HG03558 (cell line): Measurements from ENCODE around the gene RAPGEF2.
"Not testable (repeated sequence)": the region's sequence is repeated elsewhere in the genome, so short reads cannot be mapped to it uniquely, and the experiment has no call there.

Source experiments
- ATAC-seq: cut with Tn5 transposase; IDR thresholded peaks from one replicate; pipeline ENCODE4 v1.9.1; 2021; ENCODE audit warnings: moderate number of reproducible peaks; ENCODE audit not compliant: unreplicated experiment; ENCODE audit errors: extremely low read depth

RAPGEF2 gene

DNA sequence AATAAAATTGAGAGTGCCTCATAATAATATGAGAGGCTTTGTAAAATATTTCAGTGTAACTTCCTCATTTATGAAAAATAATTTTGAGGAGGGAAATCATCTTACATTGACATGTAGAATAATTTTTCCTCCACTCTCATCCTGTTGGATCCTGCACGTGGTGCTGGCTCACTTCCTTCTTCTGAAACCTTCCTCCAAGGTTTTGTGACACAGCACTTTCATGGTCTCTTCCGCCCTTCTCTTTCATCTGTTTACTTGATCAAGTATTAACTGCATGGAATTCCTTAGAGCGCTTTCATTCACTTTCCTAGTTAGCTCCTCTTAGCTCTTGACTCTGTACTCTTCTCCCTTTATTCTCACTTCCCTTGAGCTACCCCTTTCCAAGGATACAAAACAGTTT, 246.5 kb downstream of the RAPGEF2 start:
- ATAC-seq, result no peak

DNA sequence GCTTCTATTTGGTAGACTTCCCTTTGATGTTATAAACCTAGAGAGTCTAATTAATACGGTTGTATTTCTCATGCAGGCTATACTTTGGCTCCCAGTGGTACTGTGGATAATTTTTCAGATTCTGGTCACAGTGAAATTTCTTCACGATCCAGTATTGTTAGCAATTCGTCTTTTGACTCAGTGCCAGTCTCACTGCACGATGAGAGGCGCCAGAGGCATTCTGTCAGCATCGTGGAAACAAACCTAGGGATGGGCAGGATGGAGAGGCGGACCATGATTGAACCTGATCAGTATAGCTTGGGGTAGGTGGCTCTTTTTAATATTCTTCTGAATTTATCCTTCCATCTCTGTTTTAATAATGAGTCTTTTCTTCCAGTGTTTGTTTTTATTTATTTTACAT, 249.7 kb downstream of the RAPGEF2 start:
- ATAC-seq, result no peak

DNA sequence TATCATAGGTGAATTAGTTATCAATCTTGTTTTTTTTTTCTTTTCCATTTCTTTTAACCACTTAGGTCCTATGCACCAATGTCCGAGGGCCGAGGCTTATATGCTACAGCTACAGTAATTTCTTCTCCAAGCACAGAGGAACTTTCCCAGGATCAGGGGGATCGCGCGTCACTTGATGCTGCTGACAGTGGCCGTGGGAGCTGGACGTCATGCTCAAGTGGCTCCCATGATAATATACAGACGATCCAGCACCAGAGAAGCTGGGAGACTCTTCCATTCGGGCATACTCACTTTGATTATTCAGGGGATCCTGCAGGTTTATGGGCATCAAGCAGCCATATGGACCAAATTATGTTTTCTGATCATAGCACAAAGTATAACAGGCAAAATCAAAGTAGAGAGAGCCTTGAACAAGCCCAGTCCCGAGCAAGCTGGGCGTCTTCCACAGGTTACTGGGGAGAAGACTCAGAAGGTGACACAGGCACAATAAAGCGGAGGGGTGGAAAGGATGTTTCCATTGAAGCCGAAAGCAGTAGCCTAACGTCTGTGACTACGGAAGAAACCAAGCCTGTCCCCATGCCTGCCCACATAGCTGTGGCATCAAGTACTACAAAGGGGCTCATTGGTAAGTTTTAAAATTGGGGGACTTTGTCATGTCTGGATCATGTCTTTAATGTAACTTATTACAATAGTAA, 250.7 kb downstream of the RAPGEF2 start:
- ATAC-seq, result no peak

DNA sequence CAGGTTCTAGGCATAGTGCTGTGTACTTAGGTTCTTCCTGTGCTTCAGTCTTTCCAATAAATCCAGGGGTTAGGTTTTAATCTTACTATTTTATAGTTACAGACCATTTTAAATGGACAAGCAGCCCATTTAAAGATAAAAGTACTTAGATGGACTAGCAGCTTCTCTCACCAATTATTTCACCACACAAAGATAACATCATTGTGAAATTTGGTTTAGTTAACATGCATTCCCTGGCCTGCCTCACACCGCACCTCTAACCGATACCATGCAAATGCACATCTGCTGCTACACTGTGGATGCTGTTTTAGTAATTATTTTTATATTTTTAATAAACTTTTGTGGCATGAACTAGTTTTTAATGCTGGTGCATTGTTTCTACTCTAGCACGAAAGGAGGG, 252.6 kb downstream of the RAPGEF2 start:
- ATAC-seq, result no peak

DNA sequence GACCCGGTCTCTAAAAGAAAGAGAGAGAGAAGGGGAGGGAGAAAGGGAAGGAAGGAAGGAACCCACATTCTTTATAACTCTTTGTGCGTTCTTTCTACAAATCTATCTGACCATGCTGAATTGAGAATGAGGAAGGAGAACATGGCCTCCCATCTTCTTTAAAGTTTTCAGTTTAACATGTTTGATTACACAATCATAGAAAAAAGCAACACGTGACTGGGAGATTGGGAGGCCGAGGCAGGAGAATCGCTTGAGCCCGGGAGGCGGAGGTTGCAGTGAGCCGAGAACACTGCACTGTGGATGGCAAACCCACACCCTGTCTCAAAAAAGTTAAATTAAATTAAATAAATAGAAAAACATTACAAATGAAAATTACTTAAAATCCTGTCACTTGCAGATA, 254.5 kb downstream of the RAPGEF2 start:
- ATAC-seq, result no peak

DNA sequence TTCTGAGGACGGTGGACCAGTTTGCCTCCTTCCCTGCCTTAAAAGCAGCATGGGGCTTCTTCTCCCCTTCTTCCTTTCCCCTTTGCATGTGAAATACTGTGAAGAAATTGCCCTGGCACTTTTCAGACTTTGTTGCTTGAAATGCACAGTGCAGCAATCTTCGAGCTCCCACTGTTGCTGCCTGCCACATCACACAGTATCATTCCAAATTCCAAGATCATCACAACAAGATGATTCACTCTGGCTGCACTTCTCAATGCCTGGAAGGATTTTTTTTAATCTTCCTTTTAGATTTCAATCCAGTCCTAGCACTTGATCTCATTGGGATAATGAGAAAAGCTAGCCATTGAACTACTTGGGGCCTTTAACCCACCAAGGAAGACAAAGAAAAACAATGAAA, 255.3 kb downstream of the RAPGEF2 start:
- no peak for ATAC-seq

DNA sequence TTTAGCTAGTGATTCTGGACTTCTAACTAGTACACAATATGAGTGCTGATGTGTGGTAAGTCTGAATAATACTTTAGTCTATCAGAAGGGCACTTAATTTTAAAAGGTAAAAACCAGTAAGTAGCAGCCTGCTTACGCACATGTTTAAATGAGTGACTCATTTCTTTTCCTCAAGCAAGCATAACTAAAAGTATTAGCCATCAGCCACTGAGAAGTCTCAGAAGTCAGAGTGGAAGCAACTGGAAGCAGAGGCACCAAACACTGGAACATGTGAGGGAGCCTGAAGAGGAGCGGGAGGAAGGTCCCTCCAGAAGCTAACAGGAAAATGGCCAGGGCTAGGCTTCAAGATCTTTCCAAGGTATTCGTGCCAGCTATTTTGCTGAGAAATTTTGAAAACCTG, 257.7 kb downstream of the RAPGEF2 start:
- ATAC-seq, result no peak

DNA sequence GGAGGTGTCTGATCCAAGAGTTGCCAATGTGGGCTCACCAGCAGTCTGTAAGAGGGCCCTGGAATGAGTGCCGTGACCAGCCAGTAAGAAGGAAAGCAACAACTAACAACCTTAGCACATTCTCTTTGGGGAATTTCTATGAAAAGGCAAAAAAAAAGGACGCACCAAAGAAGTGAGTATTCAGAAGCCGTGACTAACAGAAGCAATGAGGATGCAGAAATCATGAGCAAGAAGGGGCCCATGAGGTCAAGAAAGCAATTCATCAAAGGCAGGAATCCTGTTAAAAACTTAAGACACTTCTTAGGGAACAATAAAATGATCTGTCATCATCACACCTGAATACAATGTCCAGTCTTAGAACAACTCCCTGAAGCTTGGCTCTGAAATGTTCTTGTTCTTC, 260.5 kb downstream of the RAPGEF2 start:
- ATAC-seq, result no peak

DNA sequence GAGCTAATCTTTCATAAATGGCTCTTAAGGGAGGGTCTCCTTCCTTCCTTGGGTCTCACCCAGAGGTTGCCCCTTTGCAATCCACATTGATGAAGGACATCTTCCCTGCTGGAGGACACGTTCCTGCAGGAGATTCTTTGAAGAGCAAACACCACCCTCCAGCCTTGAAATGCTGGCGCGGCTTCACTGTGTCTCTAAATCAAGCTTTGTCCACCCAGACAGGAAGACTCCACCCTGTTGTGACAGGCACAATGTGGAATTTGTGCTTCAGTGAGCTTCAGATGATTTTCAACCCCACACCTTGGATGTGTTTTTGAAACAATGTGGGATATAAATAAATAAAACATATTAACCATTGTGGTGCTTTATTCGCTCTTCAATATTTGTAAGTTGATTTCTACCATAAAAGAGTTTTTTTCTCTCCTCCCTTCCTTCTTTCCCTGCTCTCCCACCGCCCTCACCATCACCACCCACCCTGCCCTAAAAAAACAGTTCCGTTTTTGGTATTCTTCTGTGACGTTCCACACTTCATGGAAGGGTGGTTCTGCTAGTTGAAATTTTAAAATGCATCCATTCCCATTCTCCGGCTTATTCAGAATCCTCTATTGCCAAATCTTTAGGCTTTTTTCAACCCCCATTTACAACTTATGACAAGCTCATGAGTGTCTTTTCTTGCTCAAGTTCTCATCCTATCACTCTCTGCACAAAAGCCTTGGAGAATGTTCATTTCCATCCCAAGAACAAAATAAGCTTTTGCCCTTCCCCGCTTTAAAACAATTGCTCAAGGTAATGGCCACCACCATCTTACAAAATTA, 264.3 kb downstream of the RAPGEF2 start:
- no peak for ATAC-seq

DNA sequence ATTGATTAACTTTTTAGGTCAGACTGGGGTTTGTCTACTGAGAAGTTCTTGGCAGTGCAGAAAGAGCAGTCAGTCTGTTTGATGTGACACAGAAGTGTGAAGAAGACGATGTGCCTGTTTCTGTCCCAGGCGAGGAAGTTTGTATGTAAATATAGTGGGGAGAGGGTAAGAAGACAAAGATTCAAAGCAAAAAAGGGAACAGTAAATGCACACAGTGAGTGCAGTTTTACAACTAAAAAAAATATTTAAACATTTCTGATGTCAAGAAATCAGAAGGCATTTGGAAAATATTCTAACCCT, 264.9 kb downstream of the RAPGEF2 start:
- no peak for ATAC-seq

DNA sequence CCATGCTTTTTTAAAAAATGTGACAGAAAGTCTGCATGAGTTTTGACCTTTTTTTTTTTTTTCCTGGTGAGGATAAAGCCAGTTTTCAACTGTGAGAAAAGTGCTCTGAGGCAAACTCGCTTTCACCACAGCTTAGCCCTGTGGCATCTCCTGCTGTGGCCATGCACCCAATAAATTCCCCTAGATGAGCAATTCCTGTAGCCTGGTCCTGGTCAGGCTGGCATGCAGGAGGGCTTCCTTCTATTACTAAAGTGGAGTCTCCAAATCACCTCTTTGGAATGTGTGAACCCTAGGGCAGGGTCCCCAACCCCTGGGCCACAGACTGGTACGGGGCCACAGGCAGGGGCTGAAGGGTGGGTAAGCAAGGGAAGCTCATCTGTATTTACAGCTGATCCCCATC, 265.4 kb downstream of the RAPGEF2 start:
- ATAC-seq, result no peak

DNA sequence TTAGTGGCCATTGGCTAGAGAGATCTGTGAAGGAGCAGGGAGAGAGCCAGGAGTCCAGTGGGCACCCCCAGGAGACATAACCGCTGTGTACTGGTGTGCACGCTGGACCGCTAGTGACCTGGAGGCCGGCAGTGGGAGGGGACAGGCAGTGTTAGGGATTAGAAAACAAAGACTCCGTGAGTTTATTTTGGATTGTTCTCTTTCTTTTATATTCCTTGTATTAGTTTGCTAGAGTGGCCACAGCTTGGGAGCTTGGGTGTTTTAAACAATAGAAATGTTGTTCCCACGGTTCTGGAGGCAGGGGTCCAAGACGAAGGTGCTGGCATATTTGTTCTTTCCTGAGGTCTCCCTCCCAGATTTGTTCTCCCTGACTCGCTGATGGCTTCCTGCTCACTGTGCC, 266.4 kb downstream of the RAPGEF2 start:
- ATAC-seq, result no peak

DNA sequence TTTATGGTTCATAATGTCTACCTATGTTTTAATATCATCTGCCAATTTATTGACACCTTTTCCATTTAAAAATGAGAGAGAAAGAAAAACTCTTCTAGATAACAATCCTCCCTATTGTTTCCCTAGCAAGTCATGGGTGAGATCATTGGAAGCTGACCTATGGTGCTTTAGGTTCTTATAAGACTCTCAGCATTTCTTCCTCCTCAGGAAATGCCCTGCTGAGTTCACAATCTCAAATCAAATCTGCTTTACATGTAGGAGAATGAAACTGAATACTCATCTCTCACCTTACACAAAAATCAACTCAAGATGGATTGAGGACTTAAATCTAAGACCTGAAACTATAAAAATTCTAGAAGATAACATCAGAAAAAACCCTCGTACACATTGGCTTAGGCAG, 267.4 kb downstream of the RAPGEF2 start:
- no peak for ATAC-seq

DNA sequence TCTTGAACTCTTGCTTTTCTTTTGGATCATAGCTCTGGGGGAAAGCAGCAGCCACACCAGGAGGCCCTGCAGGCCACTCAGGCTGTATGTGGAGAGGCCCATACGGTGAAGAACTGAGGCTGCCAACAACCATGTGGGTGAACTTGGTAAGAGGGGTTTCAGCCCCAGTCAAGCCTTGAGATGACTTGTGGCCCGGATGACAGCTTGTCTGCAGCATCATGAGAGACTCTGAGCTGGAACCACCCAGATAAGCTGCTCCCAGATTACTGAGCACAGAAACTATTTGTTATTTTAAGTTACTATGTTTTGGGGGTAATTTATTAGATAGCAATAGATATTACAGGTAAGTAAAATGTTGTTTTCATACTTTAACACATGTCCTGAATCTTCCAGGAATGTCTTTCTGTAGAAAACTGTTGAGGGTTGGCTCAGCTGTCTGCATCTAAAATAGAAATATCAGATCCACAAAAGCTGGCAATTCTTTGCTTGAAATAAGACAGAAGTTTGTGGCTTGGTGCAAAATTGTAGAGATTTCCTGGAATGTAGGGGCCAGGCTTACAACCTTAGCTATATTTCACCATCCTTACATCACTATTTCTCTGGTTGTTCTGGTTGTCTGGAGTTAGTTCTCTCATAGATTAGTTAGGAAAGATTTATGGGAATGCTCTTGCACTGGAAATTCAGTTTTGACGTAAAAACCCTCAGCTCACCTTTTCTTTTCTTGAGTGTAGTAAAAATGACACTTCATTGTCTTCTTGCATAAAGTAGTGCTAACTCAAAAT, 272.1 kb downstream of the RAPGEF2 start:
- ATAC-seq, result no peak

DNA sequence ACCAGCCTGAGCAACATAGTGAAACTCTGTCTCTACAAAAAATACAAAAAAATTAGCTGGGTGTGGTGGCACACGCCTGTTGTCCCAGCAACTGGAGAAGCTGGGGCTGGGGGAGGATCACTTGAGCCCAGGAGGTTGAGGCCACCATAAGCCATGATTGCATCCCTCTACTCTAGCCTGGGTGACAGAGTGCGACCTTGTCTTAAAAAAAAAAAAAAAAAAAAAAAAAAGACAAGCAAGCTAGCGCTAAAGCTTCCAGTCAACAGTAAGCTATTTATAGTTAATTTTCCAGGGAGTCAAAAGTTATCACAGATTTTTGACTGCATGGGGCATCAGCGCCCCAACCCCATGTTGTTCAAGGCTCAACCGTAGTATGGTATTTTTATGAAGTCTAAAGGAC, 273.4 kb downstream of the RAPGEF2 start:
- no peak for ATAC-seq

DNA sequence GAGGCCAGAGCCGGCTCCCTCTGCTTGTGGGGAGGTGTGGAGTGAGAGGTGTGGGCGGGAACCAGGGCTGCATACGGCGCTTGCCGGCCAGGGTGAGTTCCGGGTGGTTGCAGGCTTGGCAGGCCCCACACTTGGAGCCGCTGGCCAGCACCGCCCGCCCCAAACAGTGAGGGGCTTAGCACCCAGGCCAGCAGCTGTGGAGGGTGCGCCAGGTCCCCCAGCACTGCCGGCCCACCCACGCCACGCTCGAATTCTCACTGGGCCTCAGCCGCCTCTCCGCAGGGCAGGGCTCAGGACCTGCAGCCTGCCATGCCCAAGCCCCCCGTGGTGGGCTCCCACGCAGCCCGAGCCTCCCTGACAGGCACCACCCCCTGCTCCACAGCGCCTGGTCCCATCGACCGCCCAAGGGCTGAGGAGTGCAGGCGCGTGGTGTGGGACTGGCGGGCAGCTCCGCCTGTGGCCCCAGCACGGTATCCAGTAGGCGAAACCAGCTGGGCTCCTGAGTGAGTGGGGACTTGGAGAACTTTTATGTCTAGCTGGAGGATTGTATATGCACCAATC, 275.3 kb downstream of the RAPGEF2 start:
- ATAC-seq, result no peak

DNA sequence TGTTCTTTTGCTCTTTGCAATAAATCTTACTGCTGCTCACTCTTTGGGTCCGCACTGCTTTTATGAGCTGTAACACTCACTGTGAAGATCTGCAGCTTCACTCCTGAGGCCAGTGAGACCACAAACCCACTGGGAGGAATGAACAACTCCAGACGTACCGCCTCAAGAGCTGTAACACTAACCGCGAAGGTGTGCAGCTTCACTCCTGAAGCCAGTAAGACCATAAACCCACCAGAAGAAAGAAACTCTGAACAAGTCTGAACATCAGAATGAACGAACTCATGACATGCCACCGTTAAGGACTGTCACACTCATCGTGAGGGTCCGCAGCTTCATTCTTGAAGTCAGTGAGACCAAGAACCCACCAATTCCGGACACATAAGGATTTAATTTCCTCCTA, 276.2 kb downstream of the RAPGEF2 start:
- ATAC-seq, result not testable (repeated sequence)

DNA sequence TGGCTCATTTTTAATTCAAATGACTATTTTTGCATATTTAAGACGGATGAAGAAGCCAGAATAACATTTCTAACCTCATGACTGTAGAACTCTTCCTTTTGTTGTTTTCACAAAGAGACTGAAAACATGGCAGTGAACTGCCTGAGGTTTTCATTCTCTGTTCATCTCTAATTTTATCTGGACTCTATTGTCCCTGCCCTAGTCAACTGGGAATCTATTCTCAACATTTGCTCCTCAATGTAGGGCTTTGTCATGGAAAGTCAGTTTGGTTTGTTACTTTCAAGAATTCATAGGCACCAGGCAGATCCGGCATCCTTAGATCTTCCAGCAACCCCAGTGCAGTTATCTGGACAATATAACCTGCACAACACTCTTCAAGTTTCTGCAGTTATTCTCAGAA, 277.0 kb downstream of the RAPGEF2 start:
- no peak for ATAC-seq

DNA sequence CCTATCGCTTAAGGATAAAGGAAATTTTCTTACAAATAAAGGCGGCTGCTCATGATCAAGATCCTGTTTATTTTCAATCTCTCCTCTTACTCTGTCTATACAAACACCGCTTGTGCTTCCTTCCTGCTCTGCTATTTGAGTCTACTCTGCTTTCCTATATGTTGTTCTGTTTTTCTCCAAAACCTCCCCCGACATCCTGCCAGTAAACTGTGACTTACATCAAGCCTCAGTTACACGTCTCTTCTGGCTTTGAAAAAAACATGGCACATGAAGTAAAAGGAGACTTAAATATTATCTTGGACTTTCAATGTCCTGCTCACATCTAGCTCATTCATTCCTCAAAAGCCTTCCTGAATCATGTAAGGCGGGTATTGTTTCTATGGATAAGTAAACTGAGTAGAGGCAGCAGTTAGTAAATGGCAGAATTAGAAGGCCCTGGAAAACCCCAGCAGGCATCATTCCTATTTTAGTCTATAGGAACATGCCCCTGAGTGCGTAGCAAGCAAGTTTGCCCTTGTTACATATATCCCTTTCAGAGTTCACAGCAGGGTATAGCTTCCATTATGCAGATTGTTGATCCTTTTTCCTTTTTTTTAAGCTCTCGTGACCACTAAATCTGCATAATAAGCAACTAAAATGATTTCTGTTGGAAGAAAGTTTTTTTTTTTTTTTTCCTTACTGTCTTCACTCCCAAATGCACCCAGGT, 280.1 kb downstream of the RAPGEF2 start:
- ATAC-seq, result no peak

DNA sequence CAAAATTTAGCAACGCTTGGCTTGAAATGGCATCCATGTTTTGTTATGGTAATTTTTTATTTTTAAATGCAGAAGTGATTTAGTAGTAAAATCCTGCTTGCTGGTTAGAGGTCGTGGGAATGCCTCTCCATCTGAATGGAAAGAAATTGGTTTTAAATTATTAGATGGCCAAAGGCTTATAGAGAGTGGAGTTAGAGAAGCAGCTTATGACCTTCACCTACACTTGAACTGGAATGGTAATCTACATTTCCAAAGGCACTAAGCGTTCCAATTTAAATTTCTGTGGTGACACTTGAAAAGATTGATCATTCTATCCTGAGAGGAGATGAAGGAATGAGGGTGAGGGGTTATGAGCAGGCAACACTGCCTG, 280.7 kb downstream of the RAPGEF2 start:
- no peak for ATAC-seq

DNA sequence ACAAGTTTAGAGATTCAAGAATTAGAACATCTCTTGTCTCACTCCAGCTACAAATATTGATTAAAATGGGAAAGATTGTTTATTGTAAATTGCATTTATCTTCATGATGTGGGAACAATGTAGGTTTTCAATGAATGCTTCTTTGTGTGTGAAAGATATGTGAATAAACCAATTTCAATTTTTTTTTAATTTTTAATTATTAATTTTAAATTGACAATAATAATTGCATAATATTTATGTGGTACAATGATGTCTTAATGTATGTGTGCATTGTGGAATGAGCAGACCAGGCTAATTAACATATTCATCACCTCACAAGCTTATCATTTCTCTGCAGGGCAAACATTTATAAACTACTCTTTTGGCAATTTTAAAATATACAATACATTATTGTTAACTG, 281.1 kb downstream of the RAPGEF2 start:
- no peak for ATAC-seq
